OCI-LY1 (cell line): ENCODE results near the gene PCNX2.

Source experiments
- H2AFZ ChIP-seq: fragments of 200-600 bp; sonication (generic), shearing (Covaris generic); 2 replicates; pipeline ENCODE4 v1.6.0; 2014; ENCODE audit warnings: antibody characterized with exemption, mild to moderate bottlenecking, low read length
- H3F3A ChIP-seq: fragments of 200-600 bp; sonication (generic), shearing (Covaris generic); 2 replicates; pipeline ENCODE4 v1.6.0; 2014; ENCODE audit warnings: mild to moderate bottlenecking, antibody characterized with exemption, low read length, moderate library complexity; ENCODE audit not compliant: insufficient read depth
- H3K27ac ChIP-seq: fragments of 200-600 bp; sonication (generic); 2 replicates; pipeline ENCODE4 v1.5.1; 2014; ENCODE audit warnings: low read length, mixed run types, mild to moderate bottlenecking, low read depth; ENCODE audit not compliant: poor library complexity, severe bottlenecking
- H3K27me3 ChIP-seq: fragments of 200-600 bp; sonication (generic); 2 replicates; pipeline ENCODE4 v1.6.0; 2014; ENCODE audit warnings: antibody characterized with exemption, mild to moderate bottlenecking, low read length, moderate library complexity; ENCODE audit not compliant: insufficient read depth
- H3K36me3 ChIP-seq: fragments of 200-600 bp; sonication (generic); 2 replicates; pipeline ENCODE4 v1.6.1; 2014; ENCODE audit warnings: mild to moderate bottlenecking, antibody characterized with exemption, low read length, moderate library complexity, mixed read lengths; ENCODE audit not compliant: insufficient read depth
- H3K4me1 ChIP-seq: fragments of 200-600 bp; sonication (generic); 2 replicates; pipeline ENCODE4 v1.5.1; 2014; ENCODE audit warnings: mild to moderate bottlenecking, low read length, moderate library complexity; ENCODE audit not compliant: insufficient read depth, severe bottlenecking
- H3K4me2 ChIP-seq: fragments of 200-600 bp; sonication (generic), shearing (Covaris generic); 2 replicates; pipeline ENCODE4 v1.6.1; 2014; ENCODE audit warnings: low read length
- H3K4me3 ChIP-seq: fragments of 200-600 bp; sonication (generic); 2 replicates; pipeline ENCODE4 v1.5.1; 2014; ENCODE audit warnings: low read length, low read depth, mild to moderate bottlenecking, mixed read lengths; ENCODE audit not compliant: poor library complexity, severe bottlenecking
- H3K79me2 ChIP-seq: fragments of 200-600 bp; shearing (Covaris generic); 2 replicates; pipeline ENCODE4 v1.6.1; 2016; ENCODE audit warnings: mixed run types, low read length, mixed read lengths; ENCODE audit not compliant: insufficient read depth
- H3K9ac ChIP-seq: fragments of 200-600 bp; sonication (generic), shearing (Covaris generic); 2 replicates; pipeline ENCODE4 v1.6.1; 2014; ENCODE audit warnings: mild to moderate bottlenecking, low read length, mixed read lengths
- H3K9me2 ChIP-seq: fragments of 200-600 bp; sonication (generic), shearing (Covaris generic); 2 replicates; pipeline ENCODE4 v1.6.1; 2014; ENCODE audit warnings: low read depth, mild to moderate bottlenecking, low read length, mixed read lengths
- H3K9me3 ChIP-seq: fragments of 200-600 bp; shearing (Covaris generic); 2 replicates; pipeline ENCODE4 v1.6.1; 2014; ENCODE audit warnings: low read length, mixed read lengths
- H4K20me1 ChIP-seq: fragments of 200-600 bp; sonication (generic), shearing (Covaris generic); 2 replicates; pipeline ENCODE4 v1.6.0; 2016; ENCODE audit warnings: mild to moderate bottlenecking, low read length; ENCODE audit not compliant: insufficient read depth
- CTCF ChIP-seq: fragments of 200-600 bp; sonication (generic), shearing (Covaris generic); IDR thresholded peaks from 2 replicates; pipeline ENCODE4 v1.5.1; 2017; ENCODE audit warnings: mild to moderate bottlenecking, antibody characterized with exemption, low read length, moderate library complexity, mixed read lengths
- EZH2 ChIP-seq: fragments of 200-600 bp; sonication (generic), shearing (Covaris generic); IDR thresholded peaks from 2 replicates; pipeline ENCODE4 v1.8.0; 2017; ENCODE audit warnings: borderline replicate concordance, mixed run types, mild to moderate bottlenecking, antibody characterized with exemption, low read length, moderate library complexity, mixed read lengths

Gene PCNX2

DNA sequence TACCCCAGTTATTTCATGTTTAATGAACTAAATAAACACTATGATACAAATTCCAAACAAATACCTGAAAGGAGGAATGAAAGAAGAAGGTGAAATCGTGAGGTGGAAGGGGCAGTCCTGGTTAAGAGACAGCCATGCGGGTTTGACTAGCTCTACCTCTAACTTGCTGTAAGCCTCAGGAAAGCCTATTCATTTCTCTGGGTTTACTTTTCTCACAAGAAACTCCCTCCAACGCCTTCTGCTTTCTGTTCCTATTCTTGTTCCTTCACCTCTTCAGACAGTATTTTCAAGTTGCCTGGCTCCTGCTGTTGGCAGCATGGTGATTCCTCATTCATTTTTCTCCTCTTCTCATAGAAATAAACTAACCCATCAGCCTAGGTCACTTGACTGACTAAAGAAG is 252.7 kb downstream of the PCNX2 start:
- Histone ChIP-seq H2AFZ (no peak overlapping the region), H4K20me1 (no peaks in the 10 kb centered on the region), H3K27me3 (no peaks in the 10 kb centered on the region), H3K79me2 (no peaks in the 10 kb centered on the region), H3K9me3 (no peaks in the 10 kb centered on the region), H3K4me3 (no peak overlapping the region), H3K4me2 (no peak overlapping the region), H3K4me1 (no peaks in the 10 kb centered on the region), H3F3A (no peaks in the 10 kb centered on the region), H3K27ac (no peak overlapping the region), H3K36me3 (no peaks in the 10 kb centered on the region), H3K9me2 (no peaks in the 10 kb centered on the region), H3K9ac (no peak overlapping the region)
- no peak for TF ChIP-seq EZH2
- no peak for TF ChIP-seq CTCF

DNA sequence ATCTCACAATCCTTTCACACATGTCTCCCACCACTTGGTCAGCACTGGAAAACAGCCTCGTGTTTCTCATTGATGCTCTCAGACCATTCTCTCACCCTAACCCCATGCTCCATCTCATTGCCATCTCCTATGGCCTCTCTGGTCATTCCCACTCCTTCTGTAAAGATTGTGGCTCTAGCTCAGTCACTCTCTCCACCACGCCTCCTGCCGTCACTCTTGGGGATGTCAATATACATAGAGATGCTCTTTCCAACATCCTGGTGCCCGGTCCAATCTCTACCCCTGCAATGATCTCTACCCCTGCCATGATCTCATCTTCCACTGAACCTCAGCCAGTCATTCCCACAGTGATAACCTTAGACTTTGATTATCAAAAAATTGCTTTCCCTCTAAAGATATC is 255.0 kb downstream of the PCNX2 start:
- Histone ChIP-seq H3K4me2 (no peak overlapping the region), H3F3A (no peaks in the 10 kb centered on the region), H3K79me2 (no peaks in the 10 kb centered on the region), H3K9me3 (no peaks in the 10 kb centered on the region), H3K4me1 (no peaks in the 10 kb centered on the region), H3K27ac (no peak overlapping the region), H3K27me3 (no peaks in the 10 kb centered on the region), H4K20me1 (no peaks in the 10 kb centered on the region), H2AFZ (no peak overlapping the region), H3K4me3 (no peak overlapping the region), H3K9me2 (no peaks in the 10 kb centered on the region), H3K9ac (no peak overlapping the region), H3K36me3 (no peaks in the 10 kb centered on the region)
- TF ChIP-seq EZH2 (no peak), CTCF (no peak)

GRCh38 chr1:233038581-233038980 is 256.9 kb downstream of the PCNX2 start:
- H3K27me3 ChIP-seq, result no peaks in the 10 kb centered on the region
- no peaks in the 10 kb centered on the region for H3K79me2 ChIP-seq
- no peaks in the 10 kb centered on the region for H4K20me1 ChIP-seq
- no peak overlapping the region for H2AFZ ChIP-seq
- H3K9ac ChIP-seq, result no peak overlapping the region
- H3K4me1 ChIP-seq, result no peaks in the 10 kb centered on the region
- no peak overlapping the region for H3K4me2 ChIP-seq
- TF ChIP-seq EZH2 (no peak), CTCF (no peak)
- H3K9me3 ChIP-seq, result no peaks in the 10 kb centered on the region
- no peaks in the 10 kb centered on the region for H3F3A ChIP-seq
- no peak overlapping the region for H3K4me3 ChIP-seq
- H3K9me2 ChIP-seq, result no peaks in the 10 kb centered on the region
- no peaks in the 10 kb centered on the region for H3K36me3 ChIP-seq
- no peak overlapping the region for H3K27ac ChIP-seq
